ENCODE results near the gene ZC3H12A.

Gene ZC3H12A

GRCh38 chr1:37472281-37472680, 2.1 kb upstream of the ZC3H12A start:
- Histone ChIP-seq H3K27ac (replicated peaks) (no peak overlapping the region), H3K27me3 (ENCODE audit: insufficient read depth, poor library complexity, severe bottlenecking) (no peaks in the 10 kb centered on the region), H3K4me3 (replicated peaks; ENCODE audit: insufficient read depth, low read length) (no peak overlapping the region)
- no peak for TF ChIP-seq GABPA (IDR thresholded peaks at IDR 0.05; ENCODE audit: low read depth)
- no peak for DNase-seq (ENCODE audit: low read depth in 1 of 2, low spot score in 1 of 2)

GRCh38 chr1:37472994-37473393, 1.4 kb upstream of the ZC3H12A start:
- TF ChIP-seq REST (IDR thresholded peaks at IDR 0.05; ENCODE audit: insufficient replicate concordance, low read depth) (no peak), CTCF (IDR thresholded peaks at IDR 0.05; ENCODE audit: insufficient read depth, low read length) (no peak), POLR2AphosphoS5 (IDR thresholded peaks at IDR 0.05; ENCODE audit: low read depth) (no peak), SPI1 (IDR thresholded peaks at IDR 0.05; ENCODE audit: borderline replicate concordance, low read depth) (no peak), GABPA (IDR thresholded peaks at IDR 0.05; ENCODE audit: low read depth) (no peak)

GRCh38 chr1:37473431-37474045, 842 bp upstream of the ZC3H12A start:
- TF ChIP-seq GABPA (IDR thresholded peaks at IDR 0.05; ENCODE audit: low read depth) (no peak), SPI1 (IDR thresholded peaks at IDR 0.05; ENCODE audit: borderline replicate concordance, low read depth) (no peak), CTCF (IDR thresholded peaks at IDR 0.05; ENCODE audit: insufficient read depth, low read length) (no peak), POLR2AphosphoS5 (IDR thresholded peaks at IDR 0.05; ENCODE audit: low read depth) (no peak), REST (IDR thresholded peaks at IDR 0.05; ENCODE audit: insufficient replicate concordance, low read depth) (no peak)
- no peaks in the 10 kb centered on the region for H3K27me3 ChIP-seq (ENCODE audit: insufficient read depth, poor library complexity, severe bottlenecking)
- peak overlapping the region; percentile 70 for H3K4me3 ChIP-seq (replicated peaks; ENCODE audit: insufficient read depth, low read length)
- no peak for DNase-seq (ENCODE audit: low read depth in 1 of 2, low spot score in 1 of 2)
- no peak overlapping the region for H3K27ac ChIP-seq (replicated peaks)

More at GRCh38 chr1:37472994-37473393, 1.4 kb upstream of the ZC3H12A start:
- Histone ChIP-seq H3K27me3 (ENCODE audit: insufficient read depth, poor library complexity, severe bottlenecking) (no peaks in the 10 kb centered on the region), H3K4me3 (replicated peaks; ENCODE audit: insufficient read depth, low read length) (no peak overlapping the region), H3K27ac (replicated peaks) (no peak overlapping the region)
- DNase-seq (ENCODE audit: low read depth in 1 of 2, low spot score in 1 of 2), result no peak

GRCh38 chr1:37474697-37475379, 458 bp downstream of the ZC3H12A start:
- no peak for DNase-seq (ENCODE audit: low read depth in 1 of 2, low spot score in 1 of 2)
- Histone ChIP-seq H3K27me3 (ENCODE audit: insufficient read depth, poor library complexity, severe bottlenecking) (no peaks in the 10 kb centered on the region), H3K27ac (replicated peaks) (peak overlapping the region; percentile 92), H3K4me3 (replicated peaks; ENCODE audit: insufficient read depth, low read length) (peak overlapping the region; percentile 69)
- TF ChIP-seq SPI1 (IDR thresholded peaks at IDR 0.05; ENCODE audit: borderline replicate concordance, low read depth), result no peak
- no peak for TF ChIP-seq GABPA (IDR thresholded peaks at IDR 0.05; ENCODE audit: low read depth)
- no peak for TF ChIP-seq REST (IDR thresholded peaks at IDR 0.05; ENCODE audit: insufficient replicate concordance, low read depth)
- no peak for TF ChIP-seq POLR2AphosphoS5 (IDR thresholded peaks at IDR 0.05; ENCODE audit: low read depth)
- no peak for TF ChIP-seq CTCF (IDR thresholded peaks at IDR 0.05; ENCODE audit: insufficient read depth, low read length)
